K562 (cell line): Measurements from ENCODE around the gene PGF. TPM values are rescaled to one million over a fixed set of nuclear protein-coding genes. Genes with fewer than 3 reads are reported as not detected.

ENCODE experiments used
- ATAC-seq: fragments of 200-7000 bp; cut with Tn5 transposase; 3 replicates; pipeline ENCODE4 v1.9.1; 2020; ENCODE audit warnings: moderate library complexity
- BruUV-seq: library from RNA; stranded (reverse); fragments of 400-500 nt; replicated peaks from 2 replicates; lab custom pipeline; 2021; lab: Mats Ljungman, UMichigan
- CTCF ChIA-PET: fragments of 300-600 bp; formaldehyde crosslinking; extraction: SDS; loops from one replicate; lab custom pipeline; 2021; ENCODE audit warnings: low intra/inter-chr PET ratio; lab: Yijun Ruan, JAX
- POLR2A ChIA-PET: fragments of 300-600, 350-650 bp; sonication (Branson Sonifier 250); formaldehyde crosslinking; extraction: SDS; loops from one replicate; lab custom pipeline; 2021; ENCODE audit warnings: antibody characterized with exemption, inconsistent platforms; lab: Yijun Ruan, JAX
- DNase-seq, 4 experiments: peaks; one replicate each; pipeline versions ENCODE4 v3.0.0 to v3.0.0-alpha.2; 2011 to 2018; ENCODE audit warnings: low spot score in 3 of 4, mixed read lengths in 3 of 4; ENCODE audit errors: extremely low read depth in 1 of 4
- FAIRE-seq: peaks from 2 replicates; lab custom pipeline; 2011; peaks lifted over from hg19 to GRCh38; lab: Jason Lieb, UNC
- H2AFZ ChIP-seq: 2 replicates; pipeline ENCODE4 v1.6.0; 2011; ENCODE audit warnings: low read depth, low read length, control low read depth, inconsistent platforms
- H3K27ac ChIP-seq: fragments of 200-600 bp; 3 replicates; pipeline ENCODE4 v1.8.0; 2011; ENCODE audit warnings: low read depth, mild to moderate bottlenecking, control low read depth, inconsistent platforms, low read length, moderate library complexity, mixed read lengths; ENCODE audit errors: extremely low read depth
- H3K27me3 ChIP-seq, 2 experiments: fragments of 300-600 bp in 1 of 2; 2 replicates in 1 of 2; 3 replicates in 1 of 2; pipeline versions ENCODE4 v1.6.0 to v1.8.0; 2011; ENCODE audit warnings: inconsistent platforms in 2 of 2, low read length in 2 of 2, mild to moderate bottlenecking in 1 of 2, mixed read lengths in 1 of 2, moderate library complexity in 1 of 2; ENCODE audit not compliant: control insufficient read depth in 2 of 2, insufficient read depth in 2 of 2
- H3K36me3 ChIP-seq: fragments of 300-600 bp; 3 replicates; pipeline ENCODE4 v1.8.0; 2011; ENCODE audit warnings: mild to moderate bottlenecking, low read length, inconsistent platforms; ENCODE audit not compliant: control insufficient read depth, insufficient read depth
- H3K4me1 ChIP-seq, 2 experiments: fragments of 200-600 bp in 1 of 2; replicated peaks in 1 of 2; 2 replicates in 1 of 2; 3 replicates in 1 of 2; pipeline versions ENCODE4 v1.5.1 to v1.8.0; 2011; ENCODE audit warnings: inconsistent platforms in 2 of 2, low read length in 2 of 2, mild to moderate bottlenecking in 1 of 2, mixed read lengths in 1 of 2, moderate library complexity in 1 of 2; ENCODE audit not compliant: control insufficient read depth in 2 of 2, insufficient read depth in 2 of 2
- H3K4me2 ChIP-seq: 2 replicates; pipeline ENCODE4 v1.6.1; 2011; ENCODE audit warnings: low read length, control low read depth, inconsistent platforms, mixed read lengths; ENCODE audit not compliant: insufficient read depth
- H3K4me3 ChIP-seq: fragments of 200-600 bp; sonication (generic), shearing (Covaris generic); 2 replicates; pipeline ENCODE4 v1.5.1; 2016; ENCODE audit warnings: control low read depth, inconsistent platforms
- H3K79me2 ChIP-seq: fragments of 200-600 bp; 3 replicates; pipeline ENCODE4 v1.8.0; 2011; ENCODE audit warnings: low read length, inconsistent platforms; ENCODE audit not compliant: control insufficient read depth, insufficient read depth
- H3K9ac ChIP-seq, 2 experiments: 2 replicates each; pipeline versions ENCODE4 v1.6.0 to v1.6.1; 2011; ENCODE audit warnings: low read depth in 2 of 2, low read length in 2 of 2, control low read depth in 1 of 2, inconsistent platforms in 1 of 2, mild to moderate bottlenecking in 1 of 2, mixed read lengths in 1 of 2; ENCODE audit not compliant: insufficient read depth in 1 of 2
- H3K9me1 ChIP-seq: one replicate; pipeline ENCODE4 v1.6.0; 2011; ENCODE audit warnings: inconsistent platforms, mild to moderate bottlenecking, low read length, moderate library complexity; ENCODE audit not compliant: control insufficient read depth, insufficient read depth
- H3K9me3 ChIP-seq: replicated peaks from 2 replicates; pipeline ENCODE4 v1.5.1; 2011; ENCODE audit warnings: low read depth, low read length, inconsistent platforms; ENCODE audit not compliant: control insufficient read depth, insufficient read depth
- H4K20me1 ChIP-seq: replicated peaks from 2 replicates; pipeline ENCODE4 v1.6.1; 2011; ENCODE audit warnings: low read length, inconsistent platforms, mixed read lengths; ENCODE audit not compliant: control insufficient read depth, insufficient read depth
- PRPF4 ChIP-seq: fragments of 200-400 bp; formaldehyde crosslinking; IDR thresholded peaks from one replicate; pipeline ENCODE4 v1.6.1; 2017; ENCODE audit warnings: low read length, low read depth, mild to moderate bottlenecking; ENCODE audit not compliant: insufficient read depth, poor library complexity, severe bottlenecking
- TCFL5 ChIP-seq: fragments of 250-450 bp; sonication (Bioruptor Pico); conservative IDR thresholded peaks from 2 replicates; pipeline ENCODE4 v1.6.1; 2021; ENCODE audit warnings: mild to moderate bottlenecking, moderate library complexity, matching md5 sums
- THRA ChIP-seq: fragments of 450-650 bp; IDR thresholded peaks from 2 replicates; pipeline ENCODE4 v1.6.1; 2017; ENCODE audit warnings: mild to moderate bottlenecking, moderate library complexity
- XRCC3 ChIP-seq: fragments of 450-650 bp; IDR thresholded peaks from 2 replicates; pipeline ENCODE4 v1.6.1; 2017; ENCODE audit warnings: mild to moderate bottlenecking, moderate library complexity
- ZNF232 ChIP-seq: sonication (generic); formaldehyde crosslinking; IDR thresholded peaks from 2 replicates; pipeline ENCODE4 v1.8.0; 2022; ENCODE audit warnings: mild to moderate bottlenecking, missing genetic modification reagents
- ZNF76 ChIP-seq: fragments of 250-450 bp; sonication (Bioruptor Pico); IDR thresholded peaks from 2 replicates; pipeline ENCODE4 v1.4.0; 2020; ENCODE audit warnings: mild to moderate bottlenecking, moderate library complexity, borderline replicate concordance
- WGBS: fragments of 100-300 bp; shearing (Covaris generic); methylation state at CpG from one replicate; pipeline ENCODE4 v1.1.6; 2016; ENCODE audit warnings: low coverage, mixed read lengths; ENCODE audit not compliant: insufficient coverage; ENCODE audit errors: missing lambda C conversion rate; 5-methylcytosine and 5-hydroxymethylcytosine counted together
- in situ Hi-C: fragments of 300-500 bp; cut with MboI; formaldehyde crosslinking; loops from 4 replicates; pipeline ENCODE4 v1.15.0; 2018; ENCODE audit warnings: inconsistent platforms, mixed read lengths
- intact Hi-C: fragments of 100-400 bp; cut with micrococcal nuclease; formaldehyde crosslinking; loops from 2 replicates; pipeline ENCODE4 v1.14.2; 2022
- polyA plus RNA-seq, 8 experiments: library from polyadenylated mRNA; depleted of rRNA in 4 of 8; stranded (reverse) in 5 of 8; unstranded in 3 of 8; fragments of >200 nt; fragmentation: Nextera tagmentation in 2 of 8; fragmentation: Illumina TruSeq in 1 of 8; extraction: Ambion mirVana in 2 of 8; extraction: Trizol in 1 of 8; gene quantifications; 2 replicates each; pipeline versions ENCODE4 v1.2.1 to v1.2.3, GENCODE V29; 2011 to 2014; ENCODE audit warnings: inconsistent platforms in 1 of 8, missing spikeins in 1 of 8
- total RNA-seq, 7 experiments: library from RNA; depleted of rRNA in 6 of 7; stranded (reverse); fragments of >200 nt in 6 of 7; fragmentation: Illumina TruSeq in 2 of 7; extraction: Trizol in 2 of 7; gene quantifications; 2 replicates each; pipeline versions ENCODE4 v1.2.1 to v1.2.3, GENCODE V29; 2011 to 2021; ENCODE audit warnings: low replicate concordance in 1 of 7
- TF ChIP-seq, protein P1 (sequence below), 2 experiments: fragments of 450-650 bp; formaldehyde crosslinking in 1 of 2; IDR thresholded peaks; 2 replicates each; pipeline versions ENCODE4 v1.4.0 to v1.6.1; 2014 to 2020; ENCODE audit warnings: mild to moderate bottlenecking in 2 of 2, borderline replicate concordance in 1 of 2, low read depth in 1 of 2

PGF gene
- total and polyA plus RNA-seq, 9 of the 15 experiments (the other 6 are each of a cell fraction or from before 2014, with no cell fraction given), result 0.04 to 0.44 (median 0.18) TPM

DNA sequence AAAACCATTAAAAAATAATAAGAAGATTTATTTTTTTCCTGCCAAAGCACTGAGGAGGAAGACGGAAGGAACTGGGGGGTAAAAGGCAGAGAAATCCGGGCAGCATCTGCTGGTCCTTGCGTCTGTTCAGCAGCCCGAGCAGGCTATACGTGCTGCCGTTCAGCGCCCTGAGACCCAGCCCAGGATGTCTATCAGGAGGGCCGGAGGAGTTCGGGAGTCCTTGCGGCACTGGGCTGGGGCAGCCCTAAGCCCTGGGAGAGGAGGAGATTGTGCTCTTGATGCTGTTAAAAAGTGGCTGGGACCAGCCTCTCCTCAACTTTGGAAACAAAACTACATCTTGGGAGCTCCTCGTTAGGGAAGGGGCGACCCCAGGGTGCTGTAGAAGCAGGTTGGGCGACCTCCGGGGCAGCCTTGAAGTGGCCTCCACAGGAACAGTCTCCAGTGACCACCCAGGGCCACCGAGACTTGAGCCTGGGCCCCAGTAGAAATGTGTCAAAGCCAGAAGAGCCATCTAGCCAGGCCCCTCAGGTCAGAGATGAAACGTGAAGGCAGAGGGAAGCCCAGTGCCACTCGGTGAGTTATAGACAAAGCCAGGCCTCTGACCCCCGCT is 14.3 kb downstream of the PGF start:
- ChIA-PET POLR2A (interaction anchor here (0.7 to 1.0 kb wide), 3 partner anchors 21 to 154 kb away, joined by 3 to 4 read pairs (median 3); no protein-coding TSS in a partner anchor), CTCF (no interaction called here)
- Histone ChIP-seq H3K79me2 (no peaks in the 10 kb centered on the region), H3K9me3 (no peaks in the 10 kb centered on the region; the same call in 1 of the 2 replicates), H3K27ac (peak overlapping the region; percentile 28; the same call in 1 of the 3 replicates), H3K9me1 (peaks cover 2% of the 10 kb centered on the region), H4K20me1 (no peaks in the 10 kb centered on the region), H3K4me3 (no peak overlapping the region), H2AFZ (peak overlapping the region; percentile 93), H3K9ac (peak overlapping the region; percentile 38 to 83; a peak in 1 of 4 replicates), H3K27me3 (no peaks in the 10 kb centered on the region), H3K36me3 (no peaks in the 10 kb centered on the region), H3K4me2 (peak overlapping the region; percentile 64), H3K4me1 (peaks cover 16 to 35% of the 10 kb centered on the region in 2 experiments; a peak in 4 of 5 replicates)
- WGBS, result 74% methylated on average over 15 of the region's 18 CpGs
- intact Hi-C loops, result loop anchor here (10.0 kb wide), 1 partner anchor 364 kb away; no protein-coding TSS in a partner anchor
- in situ Hi-C loops, result no loop called here
- BruUV-seq, result no TSS peak
- FAIRE-seq, result no peak
- DNase-seq, result no peak
- TF ChIP-seq TCFL5 (CRISPR knock-in tag), result no peak
- no peak for TF ChIP-seq ZNF76 (CRISPR knock-in tag)
- TF ChIP-seq, protein P1, sequence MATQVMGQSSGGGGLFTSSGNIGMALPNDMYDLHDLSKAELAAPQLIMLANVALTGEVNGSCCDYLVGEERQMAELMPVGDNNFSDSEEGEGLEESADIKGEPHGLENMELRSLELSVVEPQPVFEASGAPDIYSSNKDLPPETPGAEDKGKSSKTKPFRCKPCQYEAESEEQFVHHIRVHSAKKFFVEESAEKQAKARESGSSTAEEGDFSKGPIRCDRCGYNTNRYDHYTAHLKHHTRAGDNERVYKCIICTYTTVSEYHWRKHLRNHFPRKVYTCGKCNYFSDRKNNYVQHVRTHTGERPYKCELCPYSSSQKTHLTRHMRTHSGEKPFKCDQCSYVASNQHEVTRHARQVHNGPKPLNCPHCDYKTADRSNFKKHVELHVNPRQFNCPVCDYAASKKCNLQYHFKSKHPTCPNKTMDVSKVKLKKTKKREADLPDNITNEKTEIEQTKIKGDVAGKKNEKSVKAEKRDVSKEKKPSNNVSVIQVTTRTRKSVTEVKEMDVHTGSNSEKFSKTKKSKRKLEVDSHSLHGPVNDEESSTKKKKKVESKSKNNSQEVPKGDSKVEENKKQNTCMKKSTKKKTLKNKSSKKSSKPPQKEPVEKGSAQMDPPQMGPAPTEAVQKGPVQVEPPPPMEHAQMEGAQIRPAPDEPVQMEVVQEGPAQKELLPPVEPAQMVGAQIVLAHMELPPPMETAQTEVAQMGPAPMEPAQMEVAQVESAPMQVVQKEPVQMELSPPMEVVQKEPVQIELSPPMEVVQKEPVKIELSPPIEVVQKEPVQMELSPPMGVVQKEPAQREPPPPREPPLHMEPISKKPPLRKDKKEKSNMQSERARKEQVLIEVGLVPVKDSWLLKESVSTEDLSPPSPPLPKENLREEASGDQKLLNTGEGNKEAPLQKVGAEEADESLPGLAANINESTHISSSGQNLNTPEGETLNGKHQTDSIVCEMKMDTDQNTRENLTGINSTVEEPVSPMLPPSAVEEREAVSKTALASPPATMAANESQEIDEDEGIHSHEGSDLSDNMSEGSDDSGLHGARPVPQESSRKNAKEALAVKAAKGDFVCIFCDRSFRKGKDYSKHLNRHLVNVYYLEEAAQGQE (IDR thresholded peaks at IDR 0.05; ENCODE audit: borderline replicate concordance), result no peak
- TF ChIP-seq, protein P1 (CRISPR knock-in tag; IDR thresholded peaks at IDR 0.05; ENCODE audit: low read depth), result no peak
- no peak for TF ChIP-seq THRA
- TF ChIP-seq PRPF4, result no peak
- TF ChIP-seq ZNF232 (CRISPR knock-in tag), result no peak
- TF ChIP-seq XRCC3, result no peak
- ATAC-seq, result no peak
